H1 (cell line): ENCODE results near the gene PTH1R. TPM values are rescaled to one million over a fixed set of nuclear protein-coding genes. Genes with fewer than 3 reads are reported as not detected.

Experiments
- CTBP2 ChIP-seq: IDR thresholded peaks from 2 replicates; pipeline ENCODE4 v1.7.0; 2011; ENCODE audit warnings: borderline replicate concordance, mild to moderate bottlenecking, moderate library complexity, mixed read lengths, low read length; ENCODE audit not compliant: insufficient read depth, insufficient read length
- NANOG ChIP-seq: IDR thresholded peaks from 2 replicates; pipeline ENCODE4 v1.6.1; 2011; ENCODE audit warnings: low read length, low read depth, mild to moderate bottlenecking, inconsistent platforms; ENCODE audit not compliant: insufficient read depth, poor library complexity, severe bottlenecking
- RNF2 ChIP-seq: fragments of 200-900, 300-1000 bp; sonication (generic); IDR thresholded peaks from 2 replicates; pipeline ENCODE4 v1.7.1; 2016; ENCODE audit warnings: borderline replicate concordance, low read depth, mild to moderate bottlenecking, antibody characterized with exemption, low read length; ENCODE audit not compliant: poor library complexity, severe bottlenecking; ENCODE audit errors: missing control alignments
- SIN3A ChIP-seq, 2 experiments: IDR thresholded peaks in 1 of 2; conservative IDR thresholded peaks in 1 of 2; 2 replicates each; pipeline ENCODE4 v1.6.1; 2011 to 2012; ENCODE audit warnings: low read length in 2 of 2, improper control_type of control experiment in 1 of 2, low read depth in 1 of 2, mild to moderate bottlenecking in 1 of 2
- TAF1 ChIP-seq: IDR thresholded peaks from 2 replicates; pipeline ENCODE4 v1.6.1; 2011; ENCODE audit warnings: mild to moderate bottlenecking, low read depth, low read length
- TBP ChIP-seq: IDR thresholded peaks from 2 replicates; pipeline ENCODE4 v1.6.1; 2011; ENCODE audit warnings: low read depth, low read length, improper control_type of control experiment
- TCF12 ChIP-seq: IDR thresholded peaks from 2 replicates; pipeline ENCODE4 v1.6.1; 2011; ENCODE audit warnings: low read depth, mild to moderate bottlenecking, low read length
- polyA plus RNA-seq, 7 experiments: library from polyadenylated mRNA; depleted of rRNA in 3 of 7; stranded (reverse) in 5 of 7; unstranded in 2 of 7; fragments of >200 nt in 5 of 7; fragments of 200-250 nt in 2 of 7; gene quantifications; 1 replicate in 5 of 7; 2 replicates in 1 of 7; 4 replicates in 1 of 7; pipeline versions ENCODE4 v1.2.1 to v1.2.3, GENCODE V29; 2011 to 2013; ENCODE audit warnings: missing spikeins in 2 of 7, mixed read lengths in 2 of 7
- total RNA-seq: library from RNA; stranded (reverse); fragmentation: NEBNext Ultra II Directional; extraction: Animal tissue kit (Norgen Biotek cat#: 25700); gene quantifications from 2 replicates; pipeline ENCODE4 v1.2.1, GENCODE V29; 2021
- TF ChIP-seq, protein P1 (sequence below): fragments of 300-600 bp; sonication (generic); IDR thresholded peaks from 2 replicates; pipeline ENCODE4 v1.7.1; 2012; ENCODE audit warnings: low read length, moderate library complexity, mild to moderate bottlenecking, inconsistent platforms; ENCODE audit not compliant: insufficient replicate concordance
- TF ChIP-seq, protein P2 (sequence below): IDR thresholded peaks from 2 replicates; pipeline ENCODE4 v1.6.1; 2012; ENCODE audit warnings: inconsistent platforms

Gene PTH1R
- total and polyA plus RNA-seq, 2 of the 8 experiments (the other 6 are each of a cell fraction or from before 2014, with no cell fraction given) = 0.57 to 1.5 TPM

DNA sequence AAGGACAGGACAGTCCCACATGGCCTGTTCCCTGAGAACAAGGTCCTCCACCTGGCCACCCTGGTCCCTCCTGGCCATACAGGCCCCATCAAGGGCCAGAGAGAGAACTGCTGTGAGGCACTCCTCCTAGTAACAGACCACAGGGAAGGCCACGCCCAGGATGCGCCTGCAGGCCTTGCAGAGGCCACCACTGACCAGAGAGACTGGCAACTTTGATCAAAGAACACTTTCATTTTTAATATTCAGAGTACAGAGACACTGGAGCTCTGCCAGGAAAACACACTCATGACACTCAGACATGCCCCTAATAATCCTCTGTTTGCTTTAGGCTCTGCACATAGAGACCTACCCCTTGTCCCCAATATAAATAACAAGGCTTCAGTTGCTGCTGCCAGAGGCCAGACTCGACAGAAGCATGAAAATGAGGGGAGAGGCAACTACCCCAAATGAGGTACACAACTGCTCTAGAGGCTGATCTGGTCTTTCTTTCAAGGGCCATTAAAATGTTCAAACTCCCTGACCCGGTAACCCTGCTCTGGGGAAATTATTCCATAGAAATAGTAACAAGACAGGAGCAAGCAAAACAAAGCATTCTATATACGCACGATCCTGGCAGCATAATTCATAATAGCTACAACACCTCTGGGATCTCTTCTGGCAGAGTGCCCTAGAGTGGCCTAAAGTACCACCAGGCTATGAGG is 54.3 kb downstream of the PTH1R start (continued):
- TF ChIP-seq, protein P1, sequence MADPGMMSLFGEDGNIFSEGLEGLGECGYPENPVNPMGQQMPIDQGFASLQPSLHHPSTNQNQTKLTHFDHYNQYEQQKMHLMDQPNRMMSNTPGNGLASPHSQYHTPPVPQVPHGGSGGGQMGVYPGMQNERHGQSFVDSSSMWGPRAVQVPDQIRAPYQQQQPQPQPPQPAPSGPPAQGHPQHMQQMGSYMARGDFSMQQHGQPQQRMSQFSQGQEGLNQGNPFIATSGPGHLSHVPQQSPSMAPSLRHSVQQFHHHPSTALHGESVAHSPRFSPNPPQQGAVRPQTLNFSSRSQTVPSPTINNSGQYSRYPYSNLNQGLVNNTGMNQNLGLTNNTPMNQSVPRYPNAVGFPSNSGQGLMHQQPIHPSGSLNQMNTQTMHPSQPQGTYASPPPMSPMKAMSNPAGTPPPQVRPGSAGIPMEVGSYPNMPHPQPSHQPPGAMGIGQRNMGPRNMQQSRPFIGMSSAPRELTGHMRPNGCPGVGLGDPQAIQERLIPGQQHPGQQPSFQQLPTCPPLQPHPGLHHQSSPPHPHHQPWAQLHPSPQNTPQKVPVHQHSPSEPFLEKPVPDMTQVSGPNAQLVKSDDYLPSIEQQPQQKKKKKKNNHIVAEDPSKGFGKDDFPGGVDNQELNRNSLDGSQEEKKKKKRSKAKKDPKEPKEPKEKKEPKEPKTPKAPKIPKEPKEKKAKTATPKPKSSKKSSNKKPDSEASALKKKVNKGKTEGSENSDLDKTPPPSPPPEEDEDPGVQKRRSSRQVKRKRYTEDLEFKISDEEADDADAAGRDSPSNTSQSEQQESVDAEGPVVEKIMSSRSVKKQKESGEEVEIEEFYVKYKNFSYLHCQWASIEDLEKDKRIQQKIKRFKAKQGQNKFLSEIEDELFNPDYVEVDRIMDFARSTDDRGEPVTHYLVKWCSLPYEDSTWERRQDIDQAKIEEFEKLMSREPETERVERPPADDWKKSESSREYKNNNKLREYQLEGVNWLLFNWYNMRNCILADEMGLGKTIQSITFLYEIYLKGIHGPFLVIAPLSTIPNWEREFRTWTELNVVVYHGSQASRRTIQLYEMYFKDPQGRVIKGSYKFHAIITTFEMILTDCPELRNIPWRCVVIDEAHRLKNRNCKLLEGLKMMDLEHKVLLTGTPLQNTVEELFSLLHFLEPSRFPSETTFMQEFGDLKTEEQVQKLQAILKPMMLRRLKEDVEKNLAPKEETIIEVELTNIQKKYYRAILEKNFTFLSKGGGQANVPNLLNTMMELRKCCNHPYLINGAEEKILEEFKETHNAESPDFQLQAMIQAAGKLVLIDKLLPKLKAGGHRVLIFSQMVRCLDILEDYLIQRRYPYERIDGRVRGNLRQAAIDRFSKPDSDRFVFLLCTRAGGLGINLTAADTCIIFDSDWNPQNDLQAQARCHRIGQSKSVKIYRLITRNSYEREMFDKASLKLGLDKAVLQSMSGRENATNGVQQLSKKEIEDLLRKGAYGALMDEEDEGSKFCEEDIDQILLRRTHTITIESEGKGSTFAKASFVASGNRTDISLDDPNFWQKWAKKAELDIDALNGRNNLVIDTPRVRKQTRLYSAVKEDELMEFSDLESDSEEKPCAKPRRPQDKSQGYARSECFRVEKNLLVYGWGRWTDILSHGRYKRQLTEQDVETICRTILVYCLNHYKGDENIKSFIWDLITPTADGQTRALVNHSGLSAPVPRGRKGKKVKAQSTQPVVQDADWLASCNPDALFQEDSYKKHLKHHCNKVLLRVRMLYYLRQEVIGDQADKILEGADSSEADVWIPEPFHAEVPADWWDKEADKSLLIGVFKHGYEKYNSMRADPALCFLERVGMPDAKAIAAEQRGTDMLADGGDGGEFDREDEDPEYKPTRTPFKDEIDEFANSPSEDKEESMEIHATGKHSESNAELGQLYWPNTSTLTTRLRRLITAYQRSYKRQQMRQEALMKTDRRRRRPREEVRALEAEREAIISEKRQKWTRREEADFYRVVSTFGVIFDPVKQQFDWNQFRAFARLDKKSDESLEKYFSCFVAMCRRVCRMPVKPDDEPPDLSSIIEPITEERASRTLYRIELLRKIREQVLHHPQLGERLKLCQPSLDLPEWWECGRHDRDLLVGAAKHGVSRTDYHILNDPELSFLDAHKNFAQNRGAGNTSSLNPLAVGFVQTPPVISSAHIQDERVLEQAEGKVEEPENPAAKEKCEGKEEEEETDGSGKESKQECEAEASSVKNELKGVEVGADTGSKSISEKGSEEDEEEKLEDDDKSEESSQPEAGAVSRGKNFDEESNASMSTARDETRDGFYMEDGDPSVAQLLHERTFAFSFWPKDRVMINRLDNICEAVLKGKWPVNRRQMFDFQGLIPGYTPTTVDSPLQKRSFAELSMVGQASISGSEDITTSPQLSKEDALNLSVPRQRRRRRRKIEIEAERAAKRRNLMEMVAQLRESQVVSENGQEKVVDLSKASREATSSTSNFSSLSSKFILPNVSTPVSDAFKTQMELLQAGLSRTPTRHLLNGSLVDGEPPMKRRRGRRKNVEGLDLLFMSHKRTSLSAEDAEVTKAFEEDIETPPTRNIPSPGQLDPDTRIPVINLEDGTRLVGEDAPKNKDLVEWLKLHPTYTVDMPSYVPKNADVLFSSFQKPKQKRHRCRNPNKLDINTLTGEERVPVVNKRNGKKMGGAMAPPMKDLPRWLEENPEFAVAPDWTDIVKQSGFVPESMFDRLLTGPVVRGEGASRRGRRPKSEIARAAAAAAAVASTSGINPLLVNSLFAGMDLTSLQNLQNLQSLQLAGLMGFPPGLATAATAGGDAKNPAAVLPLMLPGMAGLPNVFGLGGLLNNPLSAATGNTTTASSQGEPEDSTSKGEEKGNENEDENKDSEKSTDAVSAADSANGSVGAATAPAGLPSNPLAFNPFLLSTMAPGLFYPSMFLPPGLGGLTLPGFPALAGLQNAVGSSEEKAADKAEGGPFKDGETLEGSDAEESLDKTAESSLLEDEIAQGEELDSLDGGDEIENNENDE = no peak
- TF ChIP-seq NANOG = no peak
- TF ChIP-seq, protein P2, sequence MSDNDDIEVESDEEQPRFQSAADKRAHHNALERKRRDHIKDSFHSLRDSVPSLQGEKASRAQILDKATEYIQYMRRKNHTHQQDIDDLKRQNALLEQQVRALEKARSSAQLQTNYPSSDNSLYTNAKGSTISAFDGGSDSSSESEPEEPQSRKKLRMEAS = no peak
- no peak for TF ChIP-seq TBP
- TF ChIP-seq CTBP2 = no peak
- TF ChIP-seq TCF12 = no peak
- no peak for TF ChIP-seq SIN3A (conservative IDR thresholded peaks at IDR 0.05 in 1 of 2, IDR thresholded peaks at IDR 0.05 in 1 of 2; ENCODE audit: low read depth in 1 of 2, low read length in 2 of 2)
- TF ChIP-seq RNF2 = no peak
- no peak for TF ChIP-seq TAF1
